Omental fat pad (tissue), 4 donors: ENCODE measurements around the gene GIPC1. TPM values are rescaled to one million over a fixed set of nuclear protein-coding genes. Genes with fewer than 3 reads are reported as not detected.

ENCODE experiments used
- ATAC-seq: fragments of 150-250 bp; one replicate; pipeline ENCODE4 v1.9.1; 2016; ENCODE audit warnings: mild to moderate bottlenecking, moderate library complexity; ENCODE audit not compliant: low FRiP score
- DNase-seq: peaks from one replicate; pipeline ENCODE4 v3.0.0-alpha.2; 2019; ENCODE audit warnings: low spot score
- CTCF ChIP-seq, 3 donors: fragments of 450-650 bp; IDR thresholded peaks; one replicate each; pipeline ENCODE4 v1.5.1; 2016 to 2017; ENCODE audit warnings: antibody characterized with exemption in 3 of 3, mild to moderate bottlenecking in 3 of 3, moderate library complexity in 2 of 3
- total RNA-seq, 4 donors: library from RNA; depleted of rRNA; stranded (reverse); fragments of >200 nt; gene quantifications; one replicate each; pipeline ENCODE4 v1.1.0, GENCODE V29; 2016

GIPC1 gene
- total RNA-seq, 4 donors from 2014 or later: 47.0 to 77.6 (median 59.0) TPM

GRCh38 chr19:14528419-14529253 lies 32.7 kb upstream of the GIPC1 start:
- ATAC-seq (no peak), DNase-seq (no peak)
- no peak for TF ChIP-seq CTCF (IDR thresholded peaks at IDR 0.05)

GRCh38 chr19:14526423-14526822 lies 30.5 kb upstream of the GIPC1 start:
- no peak for DNase-seq
- ATAC-seq: no peak
- no peak for TF ChIP-seq CTCF (IDR thresholded peaks at IDR 0.05)

GRCh38 chr19:14525729-14526128 lies 29.8 kb upstream of the GIPC1 start:
- no peak for TF ChIP-seq CTCF (IDR thresholded peaks at IDR 0.05)
- ATAC-seq (no peak), DNase-seq (no peak)

GRCh38 chr19:14520543-14520942 lies 24.6 kb upstream of the GIPC1 start:
- TF ChIP-seq CTCF (IDR thresholded peaks at IDR 0.05): no peak
- no peak for DNase-seq
- ATAC-seq: no peak

- ATAC-seq: no peak
- TF ChIP-seq CTCF (IDR thresholded peaks at IDR 0.05): no peak
- DNase-seq: no peak
Measured at GRCh38 chr19:14519860-14520407, 24.0 kb upstream of the GIPC1 start.

GRCh38 chr19:14519245-14519859 lies 23.4 kb upstream of the GIPC1 start:
- DNase-seq (no peak), ATAC-seq (no peak)
- no peak for TF ChIP-seq CTCF (IDR thresholded peaks at IDR 0.05)
